A549 (cell line): ENCODE results near the gene SORD. TPM values are rescaled to one million over a fixed set of nuclear protein-coding genes. Genes with fewer than 3 reads are reported as not detected.

Experiments
- ATAC-seq, 2 experiments: fragments of 200-7000 bp in 1 of 2; fragments of >200 bp in 1 of 2; cut with Nextera tagmentation in 1 of 2; cut with Tn5 transposase in 1 of 2; 3 replicates each; pipeline versions ENCODE4 v1.8.0 to v1.9.1; 2018 to 2020; ENCODE audit warnings: mild to moderate bottlenecking in 1 of 2, moderate library complexity in 1 of 2
- CTCF ChIA-PET: fragments of 300-600 bp; sonication (Branson Sonifier 250); formaldehyde crosslinking; extraction: SDS; loops from one replicate; lab custom pipeline; 2021; ENCODE audit warnings: antibody characterized with exemption, inconsistent platforms; lab: Yijun Ruan, JAX
- POLR2A ChIA-PET: fragments of 350-600 bp; formaldehyde crosslinking; extraction: SDS; loops from one replicate; lab custom pipeline; 2021; ENCODE audit warnings: antibody characterized with exemption, inconsistent platforms; lab: Yijun Ruan, JAX
- DNase-seq, 2 experiments: peaks; one replicate each; pipeline versions ENCODE4 v3.0.0 to v3.0.0-alpha.2; 2011 to 2016; ENCODE audit warnings: low read depth in 1 of 2, low spot score in 1 of 2
- FAIRE-seq: peaks from 2 replicates; lab custom pipeline; 2011; peaks lifted over from hg19 to GRCh38; lab: Jason Lieb, UNC
- H3K27ac ChIP-seq, 2 experiments: fragments of >200 bp; sonication (Bioruptor Twin); formaldehyde crosslinking; 3 replicates each; pipeline ENCODE4 v1.5.1; 2016 to 2017
- H3K4me1 ChIP-seq: fragments of >200 bp; sonication (Bioruptor Twin); formaldehyde crosslinking; 3 replicates; pipeline ENCODE4 v1.6.1; 2016
- H3K4me2 ChIP-seq: fragments of >200 bp; sonication (Bioruptor Twin); formaldehyde crosslinking; 3 replicates; pipeline ENCODE4 v1.6.1; 2016
- H3K4me3 ChIP-seq: fragments of >200 bp; sonication (Bioruptor Twin); formaldehyde crosslinking; 3 replicates; pipeline ENCODE4 v1.5.1; 2016
- H3K9me3 ChIP-seq: fragments of >200 bp; sonication (Bioruptor Twin); formaldehyde crosslinking; 3 replicates; pipeline ENCODE4 v1.6.1; 2016
- CBX2 ChIP-seq: fragments of 200-600 bp; sonication (generic); IDR thresholded peaks from 2 replicates; pipeline ENCODE4 v1.6.1; 2016; ENCODE audit warnings: low read depth, mild to moderate bottlenecking, borderline replicate concordance
- EHMT2 ChIP-seq: fragments of 200-600 bp; sonication (generic); IDR thresholded peaks from 2 replicates; pipeline ENCODE4 v1.6.1; 2016; ENCODE audit warnings: antibody characterized with exemption, low read depth, mild to moderate bottlenecking, moderate library complexity
- EP300 ChIP-seq, 2 experiments: fragments of >200 bp; sonication (Bioruptor Twin); formaldehyde crosslinking; IDR thresholded peaks; 2 replicates in 1 of 2; 3 replicates in 1 of 2; pipeline ENCODE4 v1.6.1; 2016 to 2017
- FOSB ChIP-seq: fragments of 250-450 bp; sonication (Bioruptor Pico); IDR thresholded peaks from 2 replicates; pipeline ENCODE4 v1.5.0; 2020; ENCODE audit warnings: mild to moderate bottlenecking, moderate library complexity
- HDAC2 ChIP-seq: fragments of 200-600 bp; sonication (generic); IDR thresholded peaks from 2 replicates; pipeline ENCODE4 v1.6.1; 2016
- HEYL ChIP-seq: fragments of 250-450 bp; sonication (Bioruptor Pico); IDR thresholded peaks from 2 replicates; pipeline ENCODE4 v1.8.0; 2021; ENCODE audit warnings: mild to moderate bottlenecking, moderate library complexity
- HOXB13 ChIP-seq: fragments of 250-450 bp; sonication (Bioruptor Pico); IDR thresholded peaks from 2 replicates; pipeline ENCODE4 v1.5.0; 2020; ENCODE audit warnings: low read depth, mild to moderate bottlenecking, moderate library complexity
- HOXB5 ChIP-seq: fragments of 250-450 bp; sonication (Bioruptor Pico); IDR thresholded peaks from 2 replicates; pipeline ENCODE4 v1.5.0; 2020; ENCODE audit warnings: mild to moderate bottlenecking, moderate library complexity
- MAZ ChIP-seq: fragments of 150-350 bp; IDR thresholded peaks from 2 replicates; pipeline ENCODE4 v1.6.1; 2014; ENCODE audit warnings: antibody characterized with exemption, low read depth, low read length, borderline replicate concordance
- MYC ChIP-seq: IDR thresholded peaks from 2 replicates; pipeline ENCODE4 v1.6.1; 2012; ENCODE audit warnings: mild to moderate bottlenecking, inconsistent platforms, low read length, improper control_type of control experiment, borderline replicate concordance
- NPAS2 ChIP-seq: fragments of 250-450 bp; sonication (Bioruptor Pico); IDR thresholded peaks from 2 replicates; pipeline ENCODE4 v1.8.0; 2022; ENCODE audit warnings: mild to moderate bottlenecking, moderate library complexity, borderline replicate concordance
- NR3C1 ChIP-seq: fragments of >200 bp; sonication (Bioruptor Twin); formaldehyde crosslinking; IDR thresholded peaks from 3 replicates; pipeline ENCODE4 v1.6.1; 2017
- RAD21 ChIP-seq, 2 experiments: fragments of >200 bp in 1 of 2; sonication (Bioruptor Twin) in 1 of 2; formaldehyde crosslinking in 1 of 2; IDR thresholded peaks in 1 of 2; conservative IDR thresholded peaks in 1 of 2; 2 replicates in 1 of 2; 3 replicates in 1 of 2; pipeline ENCODE4 v1.6.1; 2012 to 2018; ENCODE audit warnings: inconsistent platforms in 1 of 2
- RARB ChIP-seq: fragments of 250-450 bp; sonication (Bioruptor Pico); IDR thresholded peaks from 2 replicates; pipeline ENCODE4 v1.8.0; 2021; ENCODE audit warnings: mild to moderate bottlenecking, moderate library complexity
- RCOR1 ChIP-seq: fragments of 150-350 bp; IDR thresholded peaks from 2 replicates; pipeline ENCODE4 v1.6.1; 2014; ENCODE audit warnings: antibody characterized with exemption, low read length, low read depth
- RFX5 ChIP-seq: fragments of 450-650 bp; IDR thresholded peaks from 2 replicates; pipeline ENCODE4 v1.7.1; 2014; ENCODE audit warnings: antibody characterized with exemption, mild to moderate bottlenecking, moderate library complexity
- SMC3 ChIP-seq: fragments of >200 bp; sonication (Bioruptor Twin); formaldehyde crosslinking; IDR thresholded peaks from 3 replicates; pipeline ENCODE4 v1.6.1; 2018; ENCODE audit warnings: inconsistent platforms
- TFCP2L1 ChIP-seq: fragments of 250-450 bp; sonication (Bioruptor Pico); IDR thresholded peaks from 2 replicates; pipeline ENCODE4 v1.5.0; 2021; ENCODE audit warnings: mild to moderate bottlenecking
- TP53 ChIP-seq: fragments of 250-450 bp; sonication (Bioruptor Pico); IDR thresholded peaks from 2 replicates; pipeline ENCODE4 v1.5.0; 2021; ENCODE audit warnings: mild to moderate bottlenecking, moderate library complexity
- ZNF302 ChIP-seq: fragments of 250-450 bp; sonication (Bioruptor Pico); IDR thresholded peaks from 2 replicates; pipeline ENCODE4 v1.9.0; 2021; ENCODE audit warnings: inconsistent platforms, mild to moderate bottlenecking, moderate library complexity
- WGBS: methylation state at CpG from one replicate; pipeline ENCODE4 v1.1.6; 2017; ENCODE audit errors: missing lambda C conversion rate; 5-methylcytosine and 5-hydroxymethylcytosine counted together
- polyA plus RNA-seq, 4 experiments: library from polyadenylated mRNA; depleted of rRNA in 3 of 4; stranded (reverse); fragments of >200 nt; fragmentation: RNase III in 1 of 4; extraction: RNeasy Plus Mini Kit Qiagen cat#74134 plus additional on column Dnase treatment in 1 of 4; gene quantifications; 2 replicates in 3 of 4; 3 replicates in 1 of 4; pipeline ENCODE4 v1.2.3, GENCODE V29; 2011 to 2017
- TF ChIP-seq, protein P1 (sequence below): fragments of 250-450 bp; sonication (Bioruptor Pico); IDR thresholded peaks from 2 replicates; pipeline ENCODE4 v1.5.0; 2021; ENCODE audit warnings: mild to moderate bottlenecking, moderate library complexity, borderline replicate concordance
- TF ChIP-seq, protein P2 (sequence below): fragments of 200-600 bp; sonication (generic); IDR thresholded peaks from 2 replicates; pipeline ENCODE4 v1.6.1; 2016; ENCODE audit warnings: antibody characterized with exemption, mild to moderate bottlenecking, moderate library complexity
- TF ChIP-seq, protein P3 (sequence below): IDR thresholded peaks from 2 replicates; pipeline ENCODE4 v1.6.1; 2012
- TF ChIP-seq, protein P4 (sequence below): fragments of 150-350 bp; IDR thresholded peaks from 2 replicates; pipeline ENCODE4 v1.6.1; 2014; ENCODE audit warnings: low read depth, mild to moderate bottlenecking, low read length

SORD gene
- polyA plus RNA-seq, 2 of the 4 experiments (the other 2 are of a cell fraction) = 37.6 to 49.8 TPM

DNA sequence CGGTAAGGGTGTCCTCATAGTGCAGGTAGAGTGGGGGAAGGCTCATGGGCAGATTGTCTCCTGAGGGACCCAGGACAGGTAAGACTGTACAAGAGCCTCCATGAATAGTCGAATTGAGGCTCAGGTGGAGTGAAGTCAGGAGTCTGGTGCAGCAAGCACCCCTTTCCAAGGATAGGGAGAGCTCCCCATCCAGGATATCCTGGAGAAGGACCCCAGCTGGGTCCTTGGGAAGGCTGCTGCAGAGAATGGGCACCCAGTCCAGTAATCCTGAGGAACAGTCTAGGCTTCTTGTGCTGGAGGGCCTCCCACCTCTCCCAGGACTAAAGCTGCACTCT lies 91.7 kb downstream of the SORD start:
- DNase-seq = no peak
- H3K4me3 ChIP-seq = no peak overlapping the region; the same call in 2 of the 3 replicates
- ChIA-PET POLR2A (no interaction called here), CTCF (interaction anchor here (0.8 to 2.2 kb wide), 6 partner anchors 12 to 146 kb away, joined by 3 to 5 read pairs (median 4); no protein-coding TSS in a partner anchor)
- no peak overlapping the region for H3K27ac ChIP-seq
- TF ChIP-seq SMC3 = no peak
- FAIRE-seq = no peak
- H3K4me2 ChIP-seq = peak overlapping the region; percentile 64
- no peaks in the 10 kb centered on the region for H3K4me1 ChIP-seq
- WGBS = 24% methylated on average over 2 of the region's 2 CpGs
- no peaks in the 10 kb centered on the region for H3K9me3 ChIP-seq
- no peak for ATAC-seq

DNA sequence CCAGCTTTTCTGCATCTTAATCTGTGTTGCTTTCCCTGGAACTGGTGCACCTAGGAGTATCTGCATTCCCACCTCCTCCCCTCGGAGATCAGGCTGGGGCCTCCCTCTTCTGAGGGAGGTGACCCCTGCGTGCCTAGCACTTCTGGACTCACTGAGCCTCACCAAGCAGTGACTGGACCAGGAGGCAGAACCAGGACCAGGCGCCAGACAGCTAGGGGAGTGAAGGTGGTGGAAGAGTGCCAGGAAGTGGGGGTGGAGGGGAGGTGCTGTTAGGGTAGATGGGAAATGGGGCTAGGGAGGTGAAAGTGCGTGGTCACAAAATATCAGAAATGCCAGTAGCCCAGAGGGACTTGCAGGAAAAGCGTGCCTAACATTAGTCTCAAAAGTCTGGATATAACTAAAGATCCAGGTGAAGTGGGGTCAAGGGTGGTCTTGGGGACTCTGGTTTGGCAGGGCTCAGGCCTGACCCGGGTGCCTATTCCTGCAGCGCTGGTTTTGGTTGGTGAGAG lies 92.4 kb downstream of the SORD start:
- H3K9me3 ChIP-seq = no peaks in the 10 kb centered on the region
- no peak for TF ChIP-seq RARB (CRISPR knock-in tag)
- TF ChIP-seq, protein P1, sequence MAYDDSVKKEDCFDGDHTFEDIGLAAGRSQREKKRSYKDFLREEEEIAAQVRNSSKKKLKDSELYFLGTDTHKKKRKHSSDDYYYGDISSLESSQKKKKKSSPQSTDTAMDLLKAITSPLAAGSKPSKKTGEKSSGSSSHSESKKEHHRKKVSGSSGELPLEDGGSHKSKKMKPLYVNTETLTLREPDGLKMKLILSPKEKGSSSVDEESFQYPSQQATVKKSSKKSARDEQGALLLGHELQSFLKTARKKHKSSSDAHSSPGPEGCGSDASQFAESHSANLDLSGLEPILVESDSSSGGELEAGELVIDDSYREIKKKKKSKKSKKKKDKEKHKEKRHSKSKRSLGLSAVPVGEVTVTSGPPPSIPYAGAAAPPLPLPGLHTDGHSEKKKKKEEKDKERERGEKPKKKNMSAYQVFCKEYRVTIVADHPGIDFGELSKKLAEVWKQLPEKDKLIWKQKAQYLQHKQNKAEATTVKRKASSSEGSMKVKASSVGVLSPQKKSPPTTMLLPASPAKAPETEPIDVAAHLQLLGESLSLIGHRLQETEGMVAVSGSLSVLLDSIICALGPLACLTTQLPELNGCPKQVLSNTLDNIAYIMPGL (CRISPR knock-in tag) = no peak
- no peak for TF ChIP-seq MYC
- TF ChIP-seq NPAS2 = no peak
- TF ChIP-seq, protein P2, sequence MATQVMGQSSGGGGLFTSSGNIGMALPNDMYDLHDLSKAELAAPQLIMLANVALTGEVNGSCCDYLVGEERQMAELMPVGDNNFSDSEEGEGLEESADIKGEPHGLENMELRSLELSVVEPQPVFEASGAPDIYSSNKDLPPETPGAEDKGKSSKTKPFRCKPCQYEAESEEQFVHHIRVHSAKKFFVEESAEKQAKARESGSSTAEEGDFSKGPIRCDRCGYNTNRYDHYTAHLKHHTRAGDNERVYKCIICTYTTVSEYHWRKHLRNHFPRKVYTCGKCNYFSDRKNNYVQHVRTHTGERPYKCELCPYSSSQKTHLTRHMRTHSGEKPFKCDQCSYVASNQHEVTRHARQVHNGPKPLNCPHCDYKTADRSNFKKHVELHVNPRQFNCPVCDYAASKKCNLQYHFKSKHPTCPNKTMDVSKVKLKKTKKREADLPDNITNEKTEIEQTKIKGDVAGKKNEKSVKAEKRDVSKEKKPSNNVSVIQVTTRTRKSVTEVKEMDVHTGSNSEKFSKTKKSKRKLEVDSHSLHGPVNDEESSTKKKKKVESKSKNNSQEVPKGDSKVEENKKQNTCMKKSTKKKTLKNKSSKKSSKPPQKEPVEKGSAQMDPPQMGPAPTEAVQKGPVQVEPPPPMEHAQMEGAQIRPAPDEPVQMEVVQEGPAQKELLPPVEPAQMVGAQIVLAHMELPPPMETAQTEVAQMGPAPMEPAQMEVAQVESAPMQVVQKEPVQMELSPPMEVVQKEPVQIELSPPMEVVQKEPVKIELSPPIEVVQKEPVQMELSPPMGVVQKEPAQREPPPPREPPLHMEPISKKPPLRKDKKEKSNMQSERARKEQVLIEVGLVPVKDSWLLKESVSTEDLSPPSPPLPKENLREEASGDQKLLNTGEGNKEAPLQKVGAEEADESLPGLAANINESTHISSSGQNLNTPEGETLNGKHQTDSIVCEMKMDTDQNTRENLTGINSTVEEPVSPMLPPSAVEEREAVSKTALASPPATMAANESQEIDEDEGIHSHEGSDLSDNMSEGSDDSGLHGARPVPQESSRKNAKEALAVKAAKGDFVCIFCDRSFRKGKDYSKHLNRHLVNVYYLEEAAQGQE = no peak
- no peak for TF ChIP-seq EHMT2
- TF ChIP-seq HOXB5 = no peak
- TF ChIP-seq RAD21 (conservative IDR thresholded peaks at IDR 0.05 in 1 of 2, IDR thresholded peaks at IDR 0.05 in 1 of 2) = no peak
- TF ChIP-seq ZNF302 (CRISPR knock-in tag) = no peak
- TF ChIP-seq MAZ = no peak
- no peak for TF ChIP-seq RFX5
- TF ChIP-seq HEYL (CRISPR knock-in tag) = no peak
- TF ChIP-seq, all 56 proteins: peak for 0
- Histone ChIP-seq H3K4me2 (no peak overlapping the region), H3K27ac (no peak overlapping the region), H3K4me1 (no peaks in the 10 kb centered on the region), H3K4me3 (no peak overlapping the region)
- 55% methylated on average over 7 of the region's 7 CpGs for WGBS
- ATAC-seq = no peak
- no peak for FAIRE-seq
- ChIA-PET CTCF (interaction anchor here (0.8 to 2.2 kb wide), 6 partner anchors 11 to 147 kb away, joined by 3 to 5 read pairs (median 3); no protein-coding TSS in a partner anchor), POLR2A (no interaction called here)
- DNase-seq = no peak

DNA sequence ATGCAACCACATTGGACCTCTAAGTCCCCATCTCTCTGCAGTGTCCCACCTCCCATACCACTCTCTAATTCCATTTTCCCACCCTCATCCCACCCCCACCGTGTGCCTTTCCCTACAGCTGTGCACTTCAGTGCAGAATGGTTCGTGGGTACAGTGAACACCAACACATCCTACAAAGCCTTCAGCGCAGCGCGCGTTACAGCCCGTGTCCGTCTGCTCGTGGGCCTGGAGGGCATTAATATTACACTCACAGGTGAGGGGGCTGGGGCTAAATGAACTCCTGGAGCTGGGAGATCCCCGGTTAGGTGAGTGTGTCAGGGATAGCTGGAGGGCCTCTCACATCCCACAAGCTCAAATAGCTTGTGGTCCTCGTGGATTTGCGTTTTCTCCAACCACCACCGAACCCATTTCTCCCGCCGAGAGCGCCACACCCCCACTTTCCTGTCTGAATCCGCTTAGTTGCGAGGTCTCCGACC lies 93.0 kb downstream of the SORD start:
- POLR2A ChIA-PET = no interaction called here
- H3K4me3 ChIP-seq = no peak overlapping the region
- FAIRE-seq (no peak), DNase-seq (no peak), ATAC-seq (no peak)
- H3K4me1 ChIP-seq = no peaks in the 10 kb centered on the region
- H3K4me2 ChIP-seq = no peak overlapping the region
- CTCF ChIA-PET = interaction anchor here (0.7 to 1.2 kb wide), 2 partner anchors 10 to 55 kb away, joined by 3 read pairs; no protein-coding TSS in a partner anchor
- no peaks in the 10 kb centered on the region for H3K9me3 ChIP-seq
- WGBS = 70% methylated on average over 13 of the region's 19 CpGs
- TF ChIP-seq FOSB (CRISPR knock-in tag) (no peak), EHMT2 (no peak), TFCP2L1 (CRISPR knock-in tag) (no peak), MYC (no peak), RCOR1 (no peak), HEYL (CRISPR knock-in tag) (no peak), TP53 (CRISPR knock-in tag) (no peak), HOXB13 (CRISPR knock-in tag) (no peak), RAD21 (conservative IDR thresholded peaks at IDR 0.05 in 1 of 2, IDR thresholded peaks at IDR 0.05 in 1 of 2) (no peak), CBX2 (no peak), EP300 (IDR thresholded peaks at IDR 0.05) (no peak), NR3C1 (no peak), HDAC2 (no peak)
- TF ChIP-seq, protein P3, sequence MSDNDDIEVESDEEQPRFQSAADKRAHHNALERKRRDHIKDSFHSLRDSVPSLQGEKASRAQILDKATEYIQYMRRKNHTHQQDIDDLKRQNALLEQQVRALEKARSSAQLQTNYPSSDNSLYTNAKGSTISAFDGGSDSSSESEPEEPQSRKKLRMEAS = no peak
- TF ChIP-seq, protein P4, sequence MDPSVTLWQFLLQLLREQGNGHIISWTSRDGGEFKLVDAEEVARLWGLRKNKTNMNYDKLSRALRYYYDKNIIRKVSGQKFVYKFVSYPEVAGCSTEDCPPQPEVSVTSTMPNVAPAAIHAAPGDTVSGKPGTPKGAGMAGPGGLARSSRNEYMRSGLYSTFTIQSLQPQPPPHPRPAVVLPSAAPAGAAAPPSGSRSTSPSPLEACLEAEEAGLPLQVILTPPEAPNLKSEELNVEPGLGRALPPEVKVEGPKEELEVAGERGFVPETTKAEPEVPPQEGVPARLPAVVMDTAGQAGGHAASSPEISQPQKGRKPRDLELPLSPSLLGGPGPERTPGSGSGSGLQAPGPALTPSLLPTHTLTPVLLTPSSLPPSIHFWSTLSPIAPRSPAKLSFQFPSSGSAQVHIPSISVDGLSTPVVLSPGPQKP = no peak
- no peak overlapping the region for H3K27ac ChIP-seq
